ENCODE measurements around the gene C22orf23.

The C22orf23 gene

GRCh38 chr22:37896939-37897338, 56.5 kb downstream of the C22orf23 start:
- no peak for DNase-seq

DNA sequence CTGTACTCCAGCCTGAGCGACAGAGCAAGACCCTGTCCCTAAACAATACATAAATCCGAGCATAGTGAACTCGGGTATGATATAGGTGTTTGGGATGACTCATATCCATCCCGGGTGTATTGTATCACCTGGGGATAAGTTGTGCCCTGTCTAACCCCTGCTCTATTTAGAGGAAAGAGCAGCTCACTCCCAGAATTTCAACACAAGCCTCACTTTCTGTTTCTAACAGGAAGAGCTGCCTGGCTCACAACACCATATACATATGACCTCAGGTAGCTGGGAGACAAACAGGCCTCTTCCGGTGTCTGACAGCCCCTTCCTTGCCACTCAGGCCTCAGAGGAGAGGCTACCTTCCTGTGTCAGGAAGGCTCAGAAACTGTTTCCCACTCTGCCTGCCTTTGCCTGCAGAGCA, 57.2 kb downstream of the C22orf23 start:
- peak; percentile 28 for DNase-seq

- DNase-seq: no peak
Observed at GRCh38 chr22:37894939-37895670, 58.3 kb downstream of the C22orf23 start.

- no peak for DNase-seq
Observed at GRCh38 chr22:37893583-37893983, 59.8 kb downstream of the C22orf23 start.
